GM12892 (cell line): Measurements from ENCODE around the gene TSPEAR.

Source experiments
- DNase-seq: peaks from one replicate; pipeline ENCODE4 v3.0.0; 2011; ENCODE audit not compliant: insufficient read length
- FAIRE-seq: peaks from 2 replicates; lab custom pipeline; 2011; peaks lifted over from hg19 to GRCh38; lab: Jason Lieb, UNC
- POLR2A ChIP-seq: IDR thresholded peaks from 2 replicates; pipeline ENCODE4 v1.6.1; 2011; ENCODE audit warnings: low read depth, low read length, control low read depth
- POLR2AphosphoS5 ChIP-seq: IDR thresholded peaks from 2 replicates; pipeline ENCODE4 v1.6.1; 2011; ENCODE audit warnings: low read depth, low read length, control low read depth
- TAF1 ChIP-seq: IDR thresholded peaks from 2 replicates; pipeline ENCODE4 v1.6.1; 2011; ENCODE audit warnings: low read depth, mild to moderate bottlenecking, control low read depth, low read length, borderline replicate concordance

Gene TSPEAR

DNA sequence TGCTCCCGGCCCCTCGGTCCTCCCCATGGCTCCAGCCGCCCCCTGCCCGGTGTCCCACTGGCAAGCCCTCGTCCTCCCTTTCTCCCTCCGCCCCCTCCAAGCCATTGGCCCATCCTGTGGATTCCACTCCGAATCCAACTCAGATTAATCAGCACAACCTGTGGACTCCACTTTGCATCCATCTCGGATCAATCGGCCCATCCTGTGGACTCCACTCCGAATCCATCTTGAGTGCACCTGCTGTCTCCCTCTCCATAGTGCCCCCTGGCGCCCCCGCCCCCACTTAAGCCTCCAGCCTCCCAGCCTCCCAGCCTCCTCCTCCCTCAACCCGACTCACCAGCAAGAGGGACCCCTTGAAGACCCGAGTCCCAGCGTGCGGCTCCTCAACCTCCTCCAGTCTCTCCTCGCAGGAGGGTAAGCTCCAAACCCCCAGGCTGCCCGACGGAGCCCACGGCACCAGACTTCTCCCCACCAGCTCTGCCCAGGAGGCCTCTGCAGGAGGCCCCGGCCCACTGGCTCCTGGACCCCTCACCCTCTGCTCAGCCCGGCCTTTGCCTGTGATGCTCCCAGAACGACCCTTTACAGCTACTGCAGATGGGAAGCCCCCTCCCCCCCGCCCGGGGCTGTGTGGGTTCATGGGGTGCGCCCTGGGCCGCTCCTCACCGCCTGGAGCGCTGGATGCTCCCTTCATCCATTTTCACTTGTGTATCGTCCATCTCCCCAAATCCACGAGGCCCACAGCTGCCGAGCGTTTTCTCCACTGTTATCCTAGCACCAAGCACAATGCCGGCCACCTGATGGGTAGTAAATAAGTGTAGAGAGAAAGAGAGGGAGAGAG, 40.6 kb upstream of the TSPEAR start:
- FAIRE-seq = no peak
- no peak for DNase-seq
- TF ChIP-seq TAF1 (no peak), POLR2A (no peak)

DNA sequence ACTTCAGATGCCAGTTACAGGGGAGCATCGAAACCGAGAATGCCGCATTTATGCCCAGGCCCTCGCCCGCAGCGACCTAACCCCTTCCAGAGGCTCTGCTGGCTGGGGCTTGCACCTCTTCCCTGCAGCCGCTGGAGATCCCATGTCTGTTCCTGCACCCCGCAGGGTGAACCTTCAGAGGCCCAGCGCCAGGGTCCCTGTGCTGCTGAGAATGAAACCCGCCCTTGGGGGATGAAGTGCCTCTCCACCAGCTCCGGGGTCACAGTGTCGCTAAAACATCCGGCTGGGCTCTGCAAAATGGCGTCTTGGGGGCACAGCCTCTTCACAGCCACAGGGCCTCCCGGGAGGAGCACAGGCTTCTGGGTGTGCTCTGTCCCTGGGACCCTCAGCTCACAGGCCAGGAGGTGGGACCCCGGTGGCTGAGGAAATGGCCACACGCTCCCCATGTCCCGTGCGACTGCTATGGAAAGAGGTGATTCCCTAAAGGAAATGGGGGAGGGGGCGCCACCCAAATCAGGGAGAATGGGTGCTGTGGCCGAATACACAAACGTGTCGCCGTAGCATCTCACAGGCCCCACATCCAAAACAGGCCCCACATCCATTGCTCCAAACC, 39.9 kb upstream of the TSPEAR start:
- FAIRE-seq (no peak), DNase-seq (no peak)
- TF ChIP-seq POLR2AphosphoS5 (no peak), POLR2A (no peak), TAF1 (no peak)

DNA sequence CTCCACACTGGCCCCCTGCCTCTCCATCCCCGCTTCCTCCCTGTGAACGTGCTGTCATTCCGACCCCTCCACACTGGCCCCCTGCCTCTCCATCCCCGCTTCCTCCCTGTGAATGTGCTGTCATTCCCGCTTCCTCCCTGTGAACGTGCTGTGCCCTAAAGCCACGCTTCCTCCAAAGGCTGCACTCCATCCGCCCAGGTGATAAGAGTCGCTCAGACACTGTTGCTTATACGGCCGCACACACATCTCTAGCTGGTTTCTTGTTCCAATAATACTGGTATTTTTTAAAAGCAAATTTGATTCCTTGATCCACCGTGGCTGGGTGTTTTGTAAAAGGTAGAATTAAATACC, 39.3 kb upstream of the TSPEAR start:
- no peak for TF ChIP-seq TAF1
- no peak for DNase-seq
- no peak for FAIRE-seq

DNA sequence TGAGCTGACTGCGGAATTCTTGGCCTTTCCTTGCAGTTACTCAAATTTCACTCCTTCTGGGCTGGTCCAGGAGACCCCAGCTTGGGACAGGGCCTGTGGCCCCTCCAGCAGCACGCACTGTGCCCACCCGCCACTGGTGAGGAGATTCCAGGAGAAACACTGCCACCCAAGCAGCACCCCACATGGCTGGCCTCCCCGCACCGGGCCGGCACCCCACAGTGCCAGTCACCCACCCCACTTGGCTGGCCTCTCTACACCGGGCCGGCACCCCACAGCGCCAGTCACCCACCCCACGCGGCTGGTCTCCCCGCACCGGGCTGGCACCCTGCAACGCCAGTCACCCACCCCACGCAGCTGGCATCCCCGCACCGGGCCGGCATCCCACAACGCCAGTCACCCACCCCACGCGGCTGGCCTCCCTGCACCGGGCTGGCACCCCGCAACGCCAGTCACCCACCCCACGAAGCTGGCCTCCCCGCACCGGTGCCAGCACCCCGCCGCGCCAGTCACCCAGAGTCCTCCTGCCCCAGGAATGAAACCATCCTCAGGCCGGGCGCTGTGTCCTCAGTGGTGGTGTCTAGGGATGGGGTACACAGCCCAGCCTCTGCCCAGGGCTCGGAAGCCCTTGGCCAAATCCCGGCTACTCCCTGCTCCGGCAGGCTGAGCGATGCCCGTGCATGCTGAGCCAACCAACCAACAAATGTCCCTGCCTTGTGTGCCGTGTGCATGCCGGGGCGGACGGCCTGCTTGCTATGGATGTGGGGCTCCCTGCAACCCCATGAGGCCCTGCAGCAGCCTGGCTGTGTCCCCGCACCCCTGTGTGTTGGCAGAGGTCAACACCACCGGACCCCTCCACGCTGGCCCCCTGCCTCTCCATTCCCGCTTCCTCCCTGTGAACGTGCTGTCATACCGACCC, 38.6 kb upstream of the TSPEAR start:
- DNase-seq (no peak), FAIRE-seq (no peak)
- TF ChIP-seq TAF1 (no peak), POLR2AphosphoS5 (no peak), POLR2A (no peak)

DNA sequence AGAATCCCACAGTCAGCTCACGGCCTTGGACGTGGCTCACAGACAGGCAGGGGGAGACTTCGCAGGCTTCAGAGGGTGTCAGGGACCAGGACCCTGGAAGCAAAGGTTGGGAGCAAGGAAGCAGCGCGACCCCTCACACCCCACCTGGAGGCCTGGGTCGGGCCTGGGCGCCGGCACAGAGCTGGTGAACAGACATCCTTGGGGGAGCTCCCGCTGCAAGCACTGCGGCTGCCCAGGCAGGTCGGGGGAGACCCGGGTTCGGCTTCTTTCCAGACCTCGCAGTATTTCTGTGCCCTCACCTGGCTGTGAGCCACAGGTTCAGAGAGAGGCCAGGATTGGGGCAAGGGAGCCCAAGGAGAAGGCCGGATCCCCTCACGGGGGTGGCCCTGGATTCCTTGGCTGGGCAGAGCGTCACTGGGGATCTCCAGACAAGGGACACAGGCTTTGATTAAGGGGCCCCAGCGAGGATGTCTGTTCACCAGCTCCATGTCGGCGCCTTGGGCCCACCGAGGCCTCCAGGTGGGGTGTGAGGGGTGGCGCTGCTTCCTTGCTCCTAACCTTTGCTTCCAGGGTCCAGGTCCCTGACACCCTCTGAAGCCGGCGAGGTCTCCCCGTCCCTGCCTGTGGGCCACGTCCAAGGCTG, 37.9 kb upstream of the TSPEAR start:
- DNase-seq (no peak), FAIRE-seq (no peak)
- no peak for TF ChIP-seq TAF1

DNA sequence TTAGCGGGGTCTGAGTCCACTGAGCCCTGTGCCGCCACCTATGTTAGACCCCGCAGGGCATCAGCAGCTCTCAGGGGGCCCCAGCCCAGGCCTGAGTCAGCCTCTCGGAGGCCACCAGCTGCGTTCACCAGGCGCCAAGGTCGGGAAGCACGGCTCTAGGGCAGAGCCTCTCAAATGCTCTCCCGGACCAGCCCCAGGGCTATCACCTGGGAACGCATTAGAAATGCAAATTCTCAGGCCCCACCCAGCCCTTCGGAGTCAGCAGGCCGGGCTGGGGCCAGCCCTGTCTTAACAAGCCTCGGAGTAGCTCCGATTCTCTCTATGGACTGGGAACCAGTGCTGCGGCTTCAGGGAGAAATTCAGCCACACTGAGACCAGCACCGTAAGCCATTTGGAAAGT, 37.2 kb upstream of the TSPEAR start:
- FAIRE-seq (no peak), DNase-seq (no peak)
- TF ChIP-seq POLR2A (no peak), TAF1 (no peak), POLR2AphosphoS5 (no peak)

DNA sequence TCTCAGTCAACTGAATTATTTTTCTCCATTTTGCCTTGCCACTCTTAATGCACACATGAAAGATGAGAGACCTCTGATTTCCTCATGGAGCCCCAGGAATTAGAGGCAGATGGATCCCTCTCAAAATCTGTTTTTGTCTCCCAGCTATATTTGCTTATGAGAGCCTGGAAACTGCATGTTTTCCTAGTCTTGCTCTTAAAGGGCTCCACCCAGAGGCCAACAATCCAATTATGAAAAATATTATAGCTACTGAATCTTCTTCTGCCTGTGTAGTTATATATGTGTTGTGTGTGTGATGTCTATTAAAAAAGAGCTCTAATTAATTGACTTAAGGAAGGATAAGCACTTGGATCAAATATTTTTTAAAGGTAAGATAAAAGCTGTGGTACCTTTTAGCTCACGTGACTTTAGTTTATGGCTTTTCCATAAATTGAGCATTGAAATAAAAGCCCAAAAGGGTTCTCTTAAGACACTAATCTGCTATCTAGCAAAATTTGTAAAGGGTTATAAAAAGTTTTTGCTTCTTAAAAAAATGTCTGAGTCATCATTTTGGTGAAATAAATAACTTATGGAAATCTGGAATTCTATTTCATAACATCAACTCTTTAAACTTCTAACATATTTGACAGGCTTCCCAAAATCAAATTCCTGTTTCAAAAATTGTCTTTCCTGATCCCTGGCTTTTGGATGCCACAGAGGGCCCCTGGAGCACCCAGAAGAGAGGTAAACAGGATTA, 31.2 kb upstream of the TSPEAR start:
- FAIRE-seq (no peak), DNase-seq (no peak)
- TF ChIP-seq POLR2AphosphoS5 (no peak), TAF1 (no peak), POLR2A (no peak)

DNA sequence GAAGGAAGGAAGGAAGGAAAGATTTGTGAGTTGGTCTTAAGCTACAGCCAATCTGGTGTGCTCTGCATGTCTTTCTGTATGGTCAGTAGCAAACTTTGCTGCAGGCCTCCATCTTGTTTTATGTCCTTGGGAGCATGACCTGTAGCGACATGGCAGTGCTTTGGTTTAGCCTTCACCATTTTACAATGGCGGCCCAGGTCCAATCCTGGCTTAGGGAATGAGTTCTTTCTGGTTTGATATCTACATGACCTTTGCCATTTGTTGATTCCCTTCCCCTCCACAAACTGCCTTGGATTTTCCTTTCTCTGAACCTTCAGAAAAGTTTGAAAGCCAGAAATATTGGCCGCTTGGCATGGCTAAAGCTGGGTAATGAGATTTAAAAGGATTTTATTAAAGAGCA, 30.5 kb upstream of the TSPEAR start:
- DNase-seq = no peak
- TF ChIP-seq TAF1 (no peak), POLR2AphosphoS5 (no peak), POLR2A (no peak)
- FAIRE-seq = no peak

DNA sequence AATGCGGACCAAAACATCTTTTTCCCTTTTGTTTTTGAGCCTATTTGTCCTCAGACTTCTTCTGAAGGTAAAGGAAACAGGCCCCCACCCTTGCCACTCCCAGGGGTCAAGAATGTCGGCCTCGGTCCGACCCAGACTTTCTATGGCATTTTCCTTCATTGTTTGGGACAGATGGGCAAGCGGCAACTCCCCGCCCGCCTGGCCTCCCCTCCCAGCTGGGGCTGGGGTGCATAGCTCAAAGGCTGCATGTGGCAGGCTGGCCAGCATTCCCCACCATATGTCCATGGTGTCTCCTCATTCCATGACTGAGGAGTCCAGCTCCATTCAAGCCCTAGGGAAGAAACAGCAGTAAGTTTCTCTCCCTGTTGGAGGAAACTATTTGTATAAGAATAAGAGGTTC, 29.4 kb upstream of the TSPEAR start:
- TF ChIP-seq POLR2AphosphoS5 = no peak
- TF ChIP-seq TAF1 = no peak
- no peak for TF ChIP-seq POLR2A
- FAIRE-seq = no peak

DNA sequence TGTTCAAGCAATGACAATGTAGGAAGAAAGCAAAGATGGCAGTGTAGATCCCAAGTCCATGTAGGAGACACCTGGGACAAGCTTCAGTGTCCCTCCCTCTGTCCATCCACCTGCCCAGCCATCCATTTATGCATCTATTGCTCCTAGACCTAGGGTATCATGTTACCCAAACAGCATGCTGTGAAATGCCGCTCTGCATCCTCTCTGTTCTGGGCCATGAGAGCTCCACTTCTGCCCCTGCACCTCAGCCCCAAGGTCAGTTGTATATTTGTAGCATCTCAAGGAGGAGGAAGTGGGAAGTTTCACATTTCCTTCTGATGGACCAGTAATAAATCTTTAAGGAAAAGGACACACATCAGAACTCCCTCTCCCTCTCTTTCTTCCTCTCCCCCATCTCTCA, 27.9 kb upstream of the TSPEAR start:
- no peak for TF ChIP-seq TAF1
- no peak for TF ChIP-seq POLR2AphosphoS5
- no peak for TF ChIP-seq POLR2A
- no peak for FAIRE-seq
- DNase-seq = no peak

More for the DNA sequence above, 29.4 kb upstream of the TSPEAR start:
- no peak for DNase-seq

DNA sequence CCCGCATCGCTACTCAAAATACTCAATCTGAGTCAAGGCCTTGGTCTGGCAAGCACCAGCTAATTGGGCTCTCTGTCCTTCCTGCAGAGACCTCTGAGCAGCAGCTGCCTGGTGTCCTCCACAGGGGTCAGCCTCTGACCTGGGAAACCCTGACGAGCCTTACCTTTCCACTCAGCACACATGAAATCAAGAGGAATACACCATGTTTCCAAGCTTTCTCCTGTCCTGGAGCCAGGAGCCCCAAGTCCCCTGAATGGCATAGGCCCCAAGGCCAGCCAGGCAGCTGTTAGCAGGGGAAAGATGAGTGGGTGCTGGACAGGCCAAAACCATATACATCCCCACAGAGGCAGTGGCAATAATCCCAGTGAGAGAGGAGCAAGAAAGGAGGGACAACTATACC, 27.2 kb upstream of the TSPEAR start:
- no peak for DNase-seq
- TF ChIP-seq TAF1 (no peak), POLR2A (no peak), POLR2AphosphoS5 (no peak)
- no peak for FAIRE-seq
